Glutamatergic neuron (in vitro differentiated cells): ENCODE measurements around the gene COPS2. TPM values are rescaled to one million over a fixed set of nuclear protein-coding genes. Genes with fewer than 3 reads are reported as not detected.

Experiments
- DNase-seq: peaks from one replicate; pipeline ENCODE4 v3.0.0; 2022
- H3K27ac Mint-ChIP-seq: one replicate; pipeline ENCODE4 v1.8.0; 2020; ENCODE audit warnings: mild to moderate bottlenecking, mixed read lengths, inconsistent platforms; ENCODE audit not compliant: unreplicated experiment
- H3K27me3 Mint-ChIP-seq: one replicate; pipeline ENCODE4 v1.8.0; 2020; ENCODE audit warnings: mild to moderate bottlenecking, moderate library complexity, mixed read lengths, inconsistent platforms; ENCODE audit not compliant: unreplicated experiment
- H3K36me3 Mint-ChIP-seq: one replicate; pipeline ENCODE4 v1.8.0; 2020; ENCODE audit warnings: mild to moderate bottlenecking, mixed read lengths, inconsistent platforms; ENCODE audit not compliant: unreplicated experiment
- H3K4me1 Mint-ChIP-seq: one replicate; pipeline ENCODE4 v1.8.0; 2020; ENCODE audit warnings: mild to moderate bottlenecking, low read depth, mixed read lengths, inconsistent platforms; ENCODE audit not compliant: unreplicated experiment
- H3K4me3 Mint-ChIP-seq: one replicate; pipeline ENCODE4 v1.8.0; 2020; ENCODE audit warnings: mild to moderate bottlenecking, mixed read lengths, inconsistent platforms; ENCODE audit not compliant: unreplicated experiment
- H3K9me3 Mint-ChIP-seq: one replicate; pipeline ENCODE4 v1.8.0; 2020; ENCODE audit warnings: mild to moderate bottlenecking, moderate library complexity, mixed read lengths, inconsistent platforms; ENCODE audit not compliant: unreplicated experiment
- CTCF ChIP-seq: fragments of 200-600 bp; sonication (generic); IDR thresholded peaks from one replicate; pipeline ENCODE4 v1.5.0; 2021; ENCODE audit not compliant: partially characterized antibody, unreplicated experiment
- long read RNA-seq: library from polyadenylated mRNA; unstranded; transcript quantifications from one replicate; pipeline ENCODE4 v2.0.0, GENCODE V29; 2020; ENCODE audit not compliant: unreplicated experiment
- total RNA-seq: library from RNA; stranded (reverse); fragmentation: NEBNext Ultra II Directional; extraction: Animal tissue kit (Norgen Biotek cat#: 25700); gene quantifications from one replicate; pipeline ENCODE4 v1.2.1, GENCODE V29; 2021; ENCODE audit not compliant: unreplicated experiment

COPS2 gene
- 71.8 TPM for total RNA-seq
- long read RNA-seq, full-length matches to known transcripts = 27 of 31 reads
- long read RNA-seq, partial matches to known transcripts = 2 of 31 reads
- long read RNA-seq, other reads (novel, unspliced or antisense) = 2 of 31 reads

DNA sequence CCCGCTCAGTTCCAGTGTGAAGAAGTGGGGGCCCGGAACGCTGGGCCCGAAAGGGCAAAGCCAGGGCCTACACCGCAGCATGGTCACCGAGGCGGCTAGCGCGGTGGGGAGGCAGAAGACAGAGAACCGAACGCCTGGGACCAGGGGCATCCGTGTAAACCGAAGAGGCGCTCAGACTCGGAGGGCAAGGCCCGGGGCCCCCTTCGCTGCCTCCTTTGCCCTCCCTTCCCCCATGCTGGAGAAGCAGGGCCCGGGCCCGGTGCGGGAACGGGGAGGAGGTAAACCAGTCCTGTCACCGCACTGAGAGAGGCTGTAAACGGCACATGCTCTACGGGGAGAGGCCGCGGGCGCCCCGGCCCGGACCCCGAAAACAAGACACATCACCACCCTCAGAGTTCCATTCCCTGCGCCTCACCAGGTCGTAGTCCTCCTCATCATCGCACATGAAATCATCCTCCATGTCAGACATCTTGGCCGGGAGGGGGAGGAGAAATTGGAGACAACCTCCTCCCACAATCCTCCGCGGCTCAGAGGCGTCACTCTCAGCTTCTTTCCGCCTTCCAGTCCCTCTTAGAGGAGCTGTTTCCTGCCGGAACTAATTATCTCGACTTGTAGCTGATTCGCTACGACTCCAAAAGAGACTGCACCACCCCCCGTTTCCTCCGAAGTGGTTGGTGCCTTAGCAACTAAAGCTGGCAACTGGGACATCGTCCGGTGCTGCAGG, at the start of gene COPS2:
Gene COPS2 (minus strand): TSS at position 490 of the 724 bp plus-strand sequence. CDS start 21 bp downstream, at position 469.
- Mint-ChIP-seq H3K27ac (peak within 1 kb of the TSS; percentile 97), H3K27me3 (peaks cover 3% of the 10 kb centered on the region), H3K4me1 (peaks cover 13% of the 10 kb centered on the region), H3K9me3 (no peaks in the 10 kb centered on the region), H3K36me3 (no peaks in the 10 kb centered on the region), H3K4me3 (peak within 1 kb of the TSS; percentile 97)
- no peak for TF ChIP-seq CTCF
- peak; percentile 90 for DNase-seq

- DNase-seq = no peak
- no peaks in the 10 kb centered on the region for H3K9me3 Mint-ChIP-seq
- peaks cover 8% of the 10 kb centered on the region for H3K36me3 Mint-ChIP-seq
- no peaks in the 10 kb centered on the region for H3K27me3 Mint-ChIP-seq
- no peak for TF ChIP-seq CTCF
- no peaks in the 10 kb centered on the region for H3K4me1 Mint-ChIP-seq
- H3K27ac Mint-ChIP-seq = no peak overlapping the region
- no peak overlapping the region for H3K4me3 Mint-ChIP-seq
Observed at GRCh38 chr15:49200347-49200746, 44.9 kb upstream of the COPS2 start.

DNA sequence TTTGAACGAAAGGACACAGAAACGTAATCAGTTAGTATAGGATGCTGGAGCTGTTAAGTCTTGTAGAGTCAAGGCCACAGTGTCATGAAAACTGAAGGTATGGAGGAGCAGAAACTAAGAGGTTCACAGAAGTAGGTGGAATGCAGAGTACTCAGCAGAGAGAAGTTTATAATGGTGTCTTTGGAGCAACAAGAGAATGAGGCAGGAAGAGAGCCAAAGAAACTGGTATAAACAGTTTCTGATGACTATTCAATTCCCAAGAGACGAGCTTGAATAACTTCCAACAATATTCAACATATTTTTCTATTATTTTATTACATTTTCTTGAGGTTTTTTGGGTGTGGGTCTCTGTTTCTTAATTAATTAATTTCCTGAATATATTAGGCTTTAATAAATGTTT, 44.3 kb upstream of the COPS2 start:
- Mint-ChIP-seq H3K4me3 (no peak overlapping the region), H3K4me1 (no peaks in the 10 kb centered on the region), H3K27ac (no peak overlapping the region), H3K9me3 (no peaks in the 10 kb centered on the region), H3K36me3 (peaks cover 1% of the 10 kb centered on the region), H3K27me3 (no peaks in the 10 kb centered on the region)
- no peak for DNase-seq
- no peak for TF ChIP-seq CTCF

GRCh38 chr15:49196856-49197255, 41.5 kb upstream of the COPS2 start:
- H3K9me3 Mint-ChIP-seq = no peaks in the 10 kb centered on the region
- no peak for DNase-seq
- H3K36me3 Mint-ChIP-seq = no peaks in the 10 kb centered on the region
- no peak for TF ChIP-seq CTCF
- no peaks in the 10 kb centered on the region for H3K4me1 Mint-ChIP-seq
- H3K27ac Mint-ChIP-seq = no peak overlapping the region
- no peak overlapping the region for H3K4me3 Mint-ChIP-seq
- H3K27me3 Mint-ChIP-seq = no peaks in the 10 kb centered on the region

GRCh38 chr15:49191892-49192291, 36.5 kb upstream of the COPS2 start:
- Mint-ChIP-seq H3K9me3 (peaks cover 5% of the 10 kb centered on the region), H3K4me3 (no peak overlapping the region), H3K27ac (no peak overlapping the region), H3K36me3 (no peaks in the 10 kb centered on the region), H3K27me3 (peaks cover 3% of the 10 kb centered on the region), H3K4me1 (no peaks in the 10 kb centered on the region)
- no peak for DNase-seq
- no peak for TF ChIP-seq CTCF
